ENCODE results near the gene PELO.
"Not testable (repeated sequence)": the region's sequence is repeated elsewhere in the genome, so short reads cannot be mapped to it uniquely, and the experiment has no call there.

PELO gene

GRCh38 chr5:52800394-52801213, 12.9 kb downstream of the PELO start:
- peak; percentile 49 to 53 for DNase-seq (ENCODE audit: low read depth in 2 of 2)

GRCh38 chr5:52801329-52801728, 13.6 kb downstream of the PELO start:
- DNase-seq (ENCODE audit: low read depth in 2 of 2) = no peak

GRCh38 chr5:52802272-52802973, 14.7 kb downstream of the PELO start:
- DNase-seq (ENCODE audit: low read depth in 2 of 2) = no peak

- DNase-seq (ENCODE audit: low read depth in 2 of 2) = no peak
These were observed 15.2 kb downstream of the PELO start for GRCh38 chr5:52802974-52803336.

- no peak for DNase-seq (ENCODE audit: low read depth in 2 of 2)
These were observed 16.7 kb downstream of the PELO start for GRCh38 chr5:52804387-52804791.

GRCh38 chr5:52804981-52805380, 17.3 kb downstream of the PELO start:
- DNase-seq (ENCODE audit: low read depth in 2 of 2) = no peak

- no peak for DNase-seq (ENCODE audit: low read depth in 2 of 2)
These were observed 17.9 kb downstream of the PELO start for GRCh38 chr5:52805615-52806014.

GRCh38 chr5:52807037-52807436, 19.3 kb downstream of the PELO start:
- DNase-seq (ENCODE audit: low read depth in 2 of 2) = no peak

GRCh38 chr5:52807723-52808122, 20.0 kb downstream of the PELO start:
- no peak for DNase-seq (ENCODE audit: low read depth in 2 of 2)

GRCh38 chr5:52808316-52808901, 20.7 kb downstream of the PELO start:
- DNase-seq (ENCODE audit: low read depth in 2 of 2) = no peak

- no peak for DNase-seq (ENCODE audit: low read depth in 2 of 2)
These were observed 22.2 kb downstream of the PELO start for GRCh38 chr5:52809884-52810283.

- DNase-seq (ENCODE audit: low read depth in 2 of 2) = no peak
These were observed 22.7 kb downstream of the PELO start for GRCh38 chr5:52810426-52810825.

GRCh38 chr5:52811067-52811749, 23.5 kb downstream of the PELO start:
- DNase-seq (ENCODE audit: low read depth in 2 of 2) = no peak

GRCh38 chr5:52814352-52815148, 26.8 kb downstream of the PELO start:
- no peak for DNase-seq (ENCODE audit: low read depth in 2 of 2)

GRCh38 chr5:52817818-52818217, 30.1 kb downstream of the PELO start:
- DNase-seq (ENCODE audit: low read depth in 2 of 2) = no peak

GRCh38 chr5:52818360-52818759, 30.6 kb downstream of the PELO start:
- no peak for DNase-seq (ENCODE audit: low read depth in 2 of 2)

GRCh38 chr5:52818807-52819206, 31.1 kb downstream of the PELO start:
- DNase-seq (ENCODE audit: low read depth in 2 of 2) = not testable (repeated sequence)

GRCh38 chr5:52821901-52822300, 34.2 kb downstream of the PELO start:
- no peak for DNase-seq (ENCODE audit: low read depth in 2 of 2)

- DNase-seq (ENCODE audit: low read depth in 2 of 2) = no peak
These were observed 34.7 kb downstream of the PELO start for GRCh38 chr5:52822437-52822836.

GRCh38 chr5:52824827-52825226, 37.1 kb downstream of the PELO start:
- DNase-seq (ENCODE audit: low read depth in 2 of 2) = no peak

- DNase-seq (ENCODE audit: low read depth in 2 of 2) = no peak
These were observed 38.1 kb downstream of the PELO start for GRCh38 chr5:52825826-52826225.

- no peak for DNase-seq (ENCODE audit: low read depth in 2 of 2)
These were observed 40.1 kb downstream of the PELO start for GRCh38 chr5:52827815-52828214.

Data from stimulated activated CD8-positive, alpha-beta memory T cell treated with anti-CD3 and anti-CD28 coated beads, Interleukin-15, amount 100 ng/mL, for 48 hours (primary cell).